IMR-90 (cell line): Measurements from ENCODE around the gene AGPAT3. TPM values are rescaled to one million over a fixed set of nuclear protein-coding genes. Genes with fewer than 3 reads are reported as not detected.

Source experiments
- ATAC-seq: fragments of 200-7000 bp; cut with Tn5 transposase; 2 replicates; pipeline ENCODE4 v1.9.1; 2020; ENCODE audit warnings: low read depth, mild to moderate bottlenecking, moderate library complexity
- BruUV-seq: library from RNA; stranded (reverse); fragments of 400-500 nt; replicated peaks from 2 replicates; lab custom pipeline; 2021; lab: Mats Ljungman, UMichigan
- CTCF ChIA-PET: fragments of 300-600 bp; formaldehyde crosslinking; extraction: SDS; loops from one replicate; lab custom pipeline; 2021; ENCODE audit warnings: antibody characterized with exemption; lab: Yijun Ruan, JAX
- POLR2A ChIA-PET: fragments of 300-600 bp; sonication (Branson Sonifier 250); formaldehyde crosslinking; loops from one replicate; lab custom pipeline; 2022; ENCODE audit warnings: antibody characterized with exemption; ENCODE audit not compliant: unreplicated experiment; lab: Charles Lee
- DNase-seq: peaks from one replicate; pipeline ENCODE4 v3.0.0; 2013
- H2AFZ ChIP-seq: replicated peaks from 2 replicates; pipeline ENCODE3; 2013; ENCODE audit warnings: low read length, mild to moderate bottlenecking; ENCODE audit not compliant: poor library complexity
- H2AK5ac ChIP-seq: 2 replicates; pipeline ENCODE4 v1.6.1; 2013; ENCODE audit warnings: low read depth, low read length, inconsistent platforms
- H2AK9ac ChIP-seq: replicated peaks from 2 replicates; pipeline ENCODE3; 2013; ENCODE audit warnings: mild to moderate bottlenecking, low read depth, low read length, moderate library complexity; ENCODE audit not compliant: poor library complexity
- H2BK120ac ChIP-seq: 2 replicates; pipeline ENCODE4 v1.6.1; 2013; ENCODE audit warnings: low read depth, low read length, inconsistent platforms
- H2BK15ac ChIP-seq: 3 replicates; pipeline ENCODE4 v1.6.1; 2013; ENCODE audit warnings: low read depth, low read length, inconsistent platforms
- H2BK20ac ChIP-seq: 2 replicates; pipeline ENCODE4 v1.6.1; 2013; ENCODE audit warnings: low read depth, mild to moderate bottlenecking, inconsistent platforms, low read length, moderate library complexity
- H2BK5ac ChIP-seq: 2 replicates; pipeline ENCODE4 v1.6.1; 2013; ENCODE audit warnings: mild to moderate bottlenecking, low read depth, low read length, inconsistent platforms; ENCODE audit not compliant: poor library complexity, severe bottlenecking
- H3K14ac ChIP-seq: replicated peaks from 2 replicates; pipeline ENCODE4 v1.6.1; 2013; ENCODE audit warnings: low read depth, low read length, inconsistent platforms
- H3K18ac ChIP-seq: 2 replicates; pipeline ENCODE4 v1.6.1; 2013; ENCODE audit warnings: low read depth, low read length, control low read depth
- H3K23ac ChIP-seq: 2 replicates; pipeline ENCODE4 v1.6.1; 2013; ENCODE audit warnings: low read depth, low read length, inconsistent platforms
- H3K27ac ChIP-seq: 2 replicates; pipeline ENCODE4 v1.5.1; 2013; ENCODE audit warnings: mild to moderate bottlenecking, control low read depth, low read length; ENCODE audit not compliant: insufficient read depth
- H3K27me3 ChIP-seq: 2 replicates; pipeline ENCODE4 v1.6.1; 2013; ENCODE audit warnings: low read length; ENCODE audit not compliant: control insufficient read depth, insufficient read depth
- H3K36me3 ChIP-seq: 2 replicates; pipeline ENCODE4 v1.6.1; 2013; ENCODE audit warnings: low read length, mixed read lengths; ENCODE audit not compliant: control insufficient read depth, insufficient read depth
- H3K4ac ChIP-seq: 2 replicates; pipeline ENCODE4 v1.6.1; 2013; ENCODE audit warnings: low read depth, low read length, inconsistent platforms
- H3K4me1 ChIP-seq: 2 replicates; pipeline ENCODE4 v1.6.1; 2013; ENCODE audit warnings: low read length, mixed read lengths; ENCODE audit not compliant: control insufficient read depth, insufficient read depth
- H3K4me2 ChIP-seq: 2 replicates; pipeline ENCODE4 v1.6.1; 2013; ENCODE audit warnings: low read depth, mild to moderate bottlenecking, control low read depth, low read length, moderate library complexity
- H3K4me3 ChIP-seq: 2 replicates; pipeline ENCODE4 v1.5.1; 2013; ENCODE audit warnings: low read depth, mild to moderate bottlenecking, control low read depth, low read length, moderate library complexity; ENCODE audit not compliant: insufficient read depth
- H3K56ac ChIP-seq: 2 replicates; pipeline ENCODE4 v1.6.1; 2013; ENCODE audit warnings: low read length, inconsistent platforms; ENCODE audit not compliant: insufficient read depth; ENCODE audit errors: extremely low read depth
- H3K79me1 ChIP-seq, 2 experiments: 2 replicates each; pipeline ENCODE4 v1.6.1; 2013; ENCODE audit warnings: low read length in 2 of 2, inconsistent platforms in 1 of 2, low read depth in 1 of 2
- H3K9ac ChIP-seq: 2 replicates; pipeline ENCODE4 v1.6.1; 2013; ENCODE audit warnings: low read depth, low read length, control low read depth
- H3K9me1 ChIP-seq: 2 replicates; pipeline ENCODE4 v1.6.1; 2013; ENCODE audit warnings: low read length, inconsistent platforms; ENCODE audit not compliant: insufficient read depth
- H3K9me3 ChIP-seq: 2 replicates; pipeline ENCODE4 v1.6.1; 2013; ENCODE audit warnings: low read length; ENCODE audit not compliant: control insufficient read depth, insufficient read depth
- H4K20me1 ChIP-seq: 2 replicates; pipeline ENCODE4 v1.6.1; 2013; ENCODE audit warnings: low read length, inconsistent platforms; ENCODE audit not compliant: insufficient read depth
- H4K5ac ChIP-seq: 2 replicates; pipeline ENCODE4 v1.6.1; 2013; ENCODE audit warnings: mild to moderate bottlenecking, low read depth, low read length, control low read depth
- H4K8ac ChIP-seq, 2 experiments: 2 replicates each; pipeline ENCODE4 v1.6.1; 2013; ENCODE audit warnings: low read depth in 2 of 2, low read length in 2 of 2, control low read depth in 1 of 2, inconsistent platforms in 1 of 2
- H4K91ac ChIP-seq: 2 replicates; pipeline ENCODE4 v1.6.1; 2013; ENCODE audit warnings: low read depth, low read length, inconsistent platforms; ENCODE audit not compliant: insufficient read depth
- ELK1 ChIP-seq: fragments of 150-350 bp; IDR thresholded peaks from 2 replicates; pipeline ENCODE4 v1.6.1; 2016; ENCODE audit warnings: low read depth, mild to moderate bottlenecking, low read length, moderate library complexity, borderline replicate concordance
- FOS ChIP-seq: fragments of 150-350 bp; IDR thresholded peaks from 2 replicates; pipeline ENCODE4 v1.6.1; 2016; ENCODE audit warnings: low read depth, low read length
- RAD21 ChIP-seq: IDR thresholded peaks from 2 replicates; pipeline ENCODE4 v1.6.1; 2012; ENCODE audit warnings: low read length, improper control_type of control experiment
- WGBS, 2 experiments: methylation state at CpG; one replicate each; pipeline versions ENCODE4 v1.1.5 to v1.1.7; 2013; ENCODE audit warnings: missing lambda C conversion rate in 2 of 2; ENCODE audit not compliant: insufficient read length in 1 of 2; ENCODE audit errors: extremely low coverage in 2 of 2; 5-methylcytosine and 5-hydroxymethylcytosine counted together
- dilution Hi-C: fragments of 300-500 bp; cut with HindIII; formaldehyde crosslinking; loops from one replicate; pipeline ENCODE4 v1.14.3; 2018; ENCODE audit warnings: low sequenced_read_pairs; ENCODE audit not compliant: unreplicated experiment
- in situ Hi-C: fragments of 300-500 bp; cut with MboI; formaldehyde crosslinking; loops from 3 replicates; pipeline ENCODE4 v1.14.3; 2019; ENCODE audit warnings: low sequenced_read_pairs, inconsistent platforms, mixed read lengths
- intact Hi-C: fragments of 100-400 bp; cut with micrococcal nuclease; formaldehyde crosslinking; loops from 2 replicates; pipeline ENCODE4 v1.10.0; 2022
- polyA plus RNA-seq, 3 experiments: library from polyadenylated mRNA; depleted of rRNA; stranded (reverse); fragments of >200 nt; gene quantifications; 2 replicates each; pipeline ENCODE4 v1.2.3, GENCODE V29; 2012; ENCODE audit warnings: low replicate concordance in 1 of 3
- total RNA-seq: library from RNA; depleted of rRNA; stranded (reverse); fragments of >200 nt; gene quantifications from 2 replicates; pipeline ENCODE4 v1.2.3, GENCODE V29; 2012

The AGPAT3 gene
- total and polyA plus RNA-seq, 2 of the 4 experiments (the other 2 are of a cell fraction) = 27.1 to 38.7 TPM

- Histone ChIP-seq H3K4me2 (no peak overlapping the region), H2BK120ac (no peak overlapping the region), H2BK20ac (no peak overlapping the region), H3K9ac (no peak overlapping the region), H3K27ac (no peak overlapping the region), H2AFZ (no peak overlapping the region), H3K23ac (no peak overlapping the region), H3K56ac (no peak overlapping the region), H2AK5ac (no peak overlapping the region), H3K14ac (no peak overlapping the region), H3K4me1 (no peaks in the 10 kb centered on the region), H4K8ac (no peak overlapping the region), H3K27me3 (no peaks in the 10 kb centered on the region), H3K9me1 (no peaks in the 10 kb centered on the region; the same call in 1 of the 2 replicates), H4K5ac (no peak overlapping the region), H3K36me3 (peaks cover 34% of the 10 kb centered on the region), H3K79me1 (peaks cover 0 to 3% of the 10 kb centered on the region in 2 experiments; a peak in 2 of 4 replicates), H2BK5ac (no peak overlapping the region), H3K4me3 (no peak overlapping the region), H3K4ac (no peak overlapping the region), H4K91ac (no peak overlapping the region), H3K18ac (no peak overlapping the region), H4K20me1 (peaks cover 8% of the 10 kb centered on the region; the same call in 1 of the 2 replicates), H2BK15ac (no peak overlapping the region), H3K9me3 (no peaks in the 10 kb centered on the region), H2AK9ac (no peak overlapping the region)
- CTCF ChIA-PET = no interaction called here
- ATAC-seq = no peak
- dilution Hi-C loops = no loop called here
- TF ChIP-seq RAD21 = no peak
- no peak for TF ChIP-seq FOS
- TF ChIP-seq ELK1 = no peak
- in situ Hi-C loops = no loop called here
- DNase-seq = no peak
- WGBS, 2 experiments = 93% methylated on average over 11 of the region's 17 CpGs; no CpG with 5 or more reads in 1 of the 2 experiments
- POLR2A ChIA-PET = no interaction called here
- intact Hi-C loops = no loop called here
- BruUV-seq = no TSS peak
These were observed 104.1 kb downstream of the AGPAT3 start for GRCh38 chr21:43969115-43969444.
